GM13976 (cell line): ENCODE data around the gene GON7.

Source experiments
- DNase-seq: peaks from one replicate; pipeline ENCODE4 v3.0.0; 2012; ENCODE audit warnings: low spot score
- in situ Hi-C: fragments of 300-500 bp; cut with MboI; formaldehyde crosslinking; loops from one replicate; pipeline ENCODE4 v1.12.0; 2022; ENCODE audit warnings: low sequenced_read_pairs, mixed read lengths, inconsistent platforms; ENCODE audit not compliant: unreplicated experiment
- TF ChIP-seq, protein P1 (sequence below): IDR thresholded peaks from 2 replicates; pipeline ENCODE4 v1.5.1; 2012; ENCODE audit warnings: borderline replicate concordance, mild to moderate bottlenecking; ENCODE audit not compliant: insufficient read depth; ENCODE audit errors: extremely low read depth, missing control alignments, control extremely low read depth

The GON7 gene

DNA sequence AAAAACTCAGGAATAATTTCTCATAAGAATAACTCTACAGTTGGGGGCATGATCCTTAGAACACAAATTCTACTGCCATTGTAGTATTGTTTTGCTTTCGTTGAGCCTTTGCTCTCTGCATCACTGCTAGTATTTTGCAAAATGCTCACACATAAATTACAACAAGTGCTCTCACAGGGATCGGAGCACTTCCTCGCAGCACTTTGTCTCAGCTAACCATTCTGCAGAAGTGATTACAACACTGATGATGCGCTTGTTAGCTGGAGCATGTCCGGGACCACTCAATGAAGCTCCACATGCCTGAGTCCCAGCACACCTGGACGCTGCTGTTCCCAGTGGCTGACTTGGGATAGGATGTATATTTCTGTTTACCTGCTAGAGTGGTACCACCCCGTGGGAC is 53.7 kb downstream of the GON7 start:
- TF ChIP-seq, protein P1, sequence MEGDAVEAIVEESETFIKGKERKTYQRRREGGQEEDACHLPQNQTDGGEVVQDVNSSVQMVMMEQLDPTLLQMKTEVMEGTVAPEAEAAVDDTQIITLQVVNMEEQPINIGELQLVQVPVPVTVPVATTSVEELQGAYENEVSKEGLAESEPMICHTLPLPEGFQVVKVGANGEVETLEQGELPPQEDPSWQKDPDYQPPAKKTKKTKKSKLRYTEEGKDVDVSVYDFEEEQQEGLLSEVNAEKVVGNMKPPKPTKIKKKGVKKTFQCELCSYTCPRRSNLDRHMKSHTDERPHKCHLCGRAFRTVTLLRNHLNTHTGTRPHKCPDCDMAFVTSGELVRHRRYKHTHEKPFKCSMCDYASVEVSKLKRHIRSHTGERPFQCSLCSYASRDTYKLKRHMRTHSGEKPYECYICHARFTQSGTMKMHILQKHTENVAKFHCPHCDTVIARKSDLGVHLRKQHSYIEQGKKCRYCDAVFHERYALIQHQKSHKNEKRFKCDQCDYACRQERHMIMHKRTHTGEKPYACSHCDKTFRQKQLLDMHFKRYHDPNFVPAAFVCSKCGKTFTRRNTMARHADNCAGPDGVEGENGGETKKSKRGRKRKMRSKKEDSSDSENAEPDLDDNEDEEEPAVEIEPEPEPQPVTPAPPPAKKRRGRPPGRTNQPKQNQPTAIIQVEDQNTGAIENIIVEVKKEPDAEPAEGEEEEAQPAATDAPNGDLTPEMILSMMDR, result no peak
- in situ Hi-C loops, result no loop called here
- DNase-seq, result peak; percentile 2
